GM21528 (cell line): ENCODE data around the gene RPL10.

Source experiments
- ATAC-seq: cut with Tn5 transposase; IDR thresholded peaks from one replicate; pipeline ENCODE4 v1.9.1; 2021; ENCODE audit warnings: mild to moderate bottlenecking, moderate library complexity; ENCODE audit not compliant: unreplicated experiment, low FRiP score

Gene RPL10

DNA sequence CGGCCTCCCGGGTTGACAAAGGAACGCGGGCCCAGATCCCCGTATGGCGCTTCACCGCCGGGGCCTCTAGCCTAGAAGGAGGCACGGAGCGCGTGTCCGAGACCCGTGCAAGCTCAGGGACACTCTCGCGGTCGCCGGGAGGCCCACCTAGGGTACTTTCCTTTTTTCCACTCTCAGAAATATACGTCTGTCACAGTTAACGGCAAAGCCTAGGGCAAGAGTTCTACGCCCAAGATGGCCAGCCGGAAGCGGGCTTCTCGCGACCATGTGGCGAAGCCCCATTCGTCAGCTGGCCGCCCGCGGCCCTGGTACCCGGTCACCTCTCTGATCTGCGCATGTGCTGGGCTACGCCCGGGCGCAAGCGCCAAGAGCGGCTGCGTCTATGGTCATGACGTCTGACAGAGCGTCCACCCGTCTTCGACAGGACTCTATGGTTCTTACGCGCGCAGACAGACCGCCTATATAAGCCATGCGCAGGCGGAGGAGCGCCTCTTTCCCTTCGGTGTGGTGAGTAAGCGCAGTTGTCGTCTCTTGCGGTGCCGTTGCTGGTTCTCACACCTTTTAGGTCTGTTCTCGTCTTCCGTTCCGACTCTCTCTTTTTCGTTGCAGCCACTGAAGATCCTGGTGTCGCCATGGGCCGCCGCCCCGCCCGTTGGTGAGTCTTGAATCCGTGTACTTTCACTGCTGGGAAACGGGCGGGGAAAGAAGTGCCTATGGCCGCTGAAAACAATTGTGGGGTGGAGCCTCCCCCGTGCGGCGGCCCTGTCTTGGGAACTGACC lies at the start of gene RPL10:
RPL10 (plus strand) TSS at position 490 of the 780 bp plus-strand sequence; CDS start at position 633, 143 bp downstream.
- ATAC-seq: peak; percentile 81

DNA sequence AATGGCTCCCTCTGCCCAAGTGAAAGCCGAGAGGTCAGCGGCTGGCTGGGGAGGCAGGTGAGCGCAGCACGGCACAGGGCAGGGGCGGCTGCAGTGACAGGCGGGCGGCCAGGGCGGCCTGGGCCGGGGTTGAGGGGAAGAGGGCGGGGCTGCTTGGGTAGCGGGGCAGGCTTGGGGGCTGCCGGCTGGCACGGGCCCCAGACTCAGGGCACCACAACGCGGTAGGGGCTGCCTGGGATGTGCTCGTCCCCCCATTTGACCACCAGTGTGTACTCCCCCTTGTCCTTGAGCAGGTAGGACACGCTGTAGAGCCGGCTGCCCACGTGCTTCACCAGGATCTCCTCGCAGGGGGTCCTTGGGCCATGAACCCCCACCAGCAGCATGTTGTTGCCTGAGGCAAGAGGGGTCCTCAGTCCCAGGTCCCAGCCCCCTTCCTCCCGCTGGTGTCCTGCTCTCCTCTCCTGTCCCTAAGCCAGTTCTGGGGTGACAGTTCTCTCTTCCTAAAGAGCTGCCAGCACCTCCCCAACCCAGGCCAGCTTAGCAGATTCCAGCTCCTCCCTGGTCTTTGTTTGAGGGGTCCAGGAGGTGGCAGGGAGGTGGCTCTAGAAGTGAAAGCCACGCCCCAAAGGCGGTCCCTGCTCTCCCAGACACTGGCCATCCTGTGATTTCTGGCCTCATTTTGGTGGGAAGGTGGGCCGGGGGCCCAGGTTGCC lies 49.4 kb upstream of the RPL10 start:
- no peak for ATAC-seq

GRCh38 chrX:154349359-154349935 lies 48.7 kb upstream of the RPL10 start:
- ATAC-seq: no peak

DNA sequence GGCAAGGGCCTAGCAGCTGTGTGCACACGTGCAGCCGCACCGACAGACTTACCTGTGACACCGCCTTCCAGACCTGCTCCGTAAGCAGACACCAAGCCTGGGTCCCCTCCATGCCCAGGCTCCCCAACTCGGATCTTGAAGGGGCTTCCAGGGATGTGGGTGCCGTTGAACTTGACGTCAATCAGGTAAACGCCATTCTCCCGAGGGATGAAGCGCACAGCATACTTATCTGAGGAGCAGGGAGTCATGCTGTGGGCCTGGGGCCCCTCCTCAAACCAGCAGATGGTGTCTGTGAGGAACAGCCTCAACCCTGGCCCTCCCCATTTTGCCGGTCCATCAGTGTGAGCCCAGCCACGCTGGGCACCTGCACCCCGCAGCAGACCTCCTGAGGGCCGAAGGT lies 48.2 kb upstream of the RPL10 start:
- ATAC-seq: no peak

DNA sequence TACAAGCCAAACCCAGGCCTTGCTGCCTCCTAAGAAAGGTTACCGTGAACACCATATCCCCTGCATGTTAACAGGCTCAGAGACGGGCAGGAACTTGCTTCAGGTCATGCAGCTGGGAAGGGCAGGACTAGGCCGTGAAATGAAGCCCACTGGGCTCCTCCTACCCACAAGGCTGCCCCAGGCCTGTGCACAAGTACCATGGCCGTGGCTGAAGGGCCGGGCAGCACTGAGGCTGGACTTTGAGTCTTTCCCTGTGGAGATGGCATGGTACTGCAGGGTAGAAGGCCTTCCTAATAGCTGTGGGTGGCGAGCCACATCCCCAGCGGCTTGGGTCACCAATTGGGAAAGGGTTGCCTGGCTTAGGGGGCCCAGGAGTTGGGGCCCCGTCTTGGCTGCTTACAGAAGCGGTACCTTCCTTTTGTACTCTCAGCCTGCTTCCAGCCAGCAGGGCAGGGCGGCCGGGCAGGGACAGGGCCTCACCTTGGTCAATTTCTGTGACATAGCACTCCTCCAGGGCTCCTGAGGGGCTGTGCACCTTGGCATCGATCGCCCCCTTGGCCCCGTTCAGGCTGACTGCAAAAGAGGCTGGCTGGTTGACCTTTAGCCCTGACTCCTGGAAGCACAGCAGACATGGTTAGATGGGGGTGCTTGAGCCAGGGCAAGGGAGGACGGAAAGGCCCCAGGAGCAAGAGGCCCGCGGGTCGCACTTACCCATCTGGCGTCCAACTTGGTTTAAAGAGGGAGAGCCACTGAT lies 47.6 kb upstream of the RPL10 start:
- no peak for ATAC-seq

- ATAC-seq: no peak
Observed at GRCh38 chrX:154351183-154352011, 46.8 kb upstream of the RPL10 start.

DNA sequence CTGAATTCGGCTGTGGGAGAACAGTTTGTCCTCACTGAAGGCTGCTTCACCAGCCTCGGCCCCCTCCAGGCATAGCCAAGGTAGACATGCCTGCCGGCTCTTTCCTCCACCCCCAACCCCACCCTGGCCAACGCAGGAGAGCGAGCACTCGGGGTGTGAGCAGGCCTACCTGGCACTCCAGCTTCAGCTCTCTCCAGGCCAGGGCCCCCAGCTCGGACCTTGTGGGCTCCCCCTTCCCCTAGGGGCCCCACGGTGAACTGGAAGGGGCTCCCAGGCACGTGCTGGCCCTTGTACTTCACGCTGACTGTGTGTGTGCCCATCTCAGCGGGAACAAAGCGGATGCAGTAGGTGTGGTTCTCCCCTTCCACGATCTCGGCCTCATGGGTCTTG lies 46.2 kb upstream of the RPL10 start:
- ATAC-seq: no peak

- no peak for ATAC-seq
Observed at GRCh38 chrX:154352466-154352865, 45.7 kb upstream of the RPL10 start.

- ATAC-seq: no peak
Observed at GRCh38 chrX:154353172-154353843, 44.9 kb upstream of the RPL10 start.

- ATAC-seq: no peak
Observed at GRCh38 chrX:154354013-154354412, 44.2 kb upstream of the RPL10 start.

DNA sequence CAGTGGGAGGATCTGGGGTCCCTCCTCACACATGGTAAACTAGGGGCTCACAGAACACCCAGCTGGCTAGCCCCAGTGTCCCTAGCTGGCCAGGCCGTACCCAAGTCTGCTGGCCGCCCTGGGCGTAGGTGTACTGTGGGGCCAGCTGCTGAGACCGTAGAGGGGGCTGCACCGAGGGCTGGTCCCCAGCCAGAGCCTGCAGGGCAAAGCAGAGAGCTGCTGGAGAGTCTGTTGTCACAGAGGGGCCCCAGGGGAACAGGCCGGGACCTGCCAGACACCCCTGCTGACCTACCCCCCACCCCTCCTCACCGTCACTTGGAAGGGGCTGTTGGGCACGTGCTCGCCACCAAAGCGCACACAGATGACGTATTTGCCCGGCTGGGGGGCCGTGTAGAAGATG lies 43.7 kb upstream of the RPL10 start:
- no peak for ATAC-seq

GRCh38 chrX:154355094-154355775 lies 42.9 kb upstream of the RPL10 start:
- no peak for ATAC-seq

DNA sequence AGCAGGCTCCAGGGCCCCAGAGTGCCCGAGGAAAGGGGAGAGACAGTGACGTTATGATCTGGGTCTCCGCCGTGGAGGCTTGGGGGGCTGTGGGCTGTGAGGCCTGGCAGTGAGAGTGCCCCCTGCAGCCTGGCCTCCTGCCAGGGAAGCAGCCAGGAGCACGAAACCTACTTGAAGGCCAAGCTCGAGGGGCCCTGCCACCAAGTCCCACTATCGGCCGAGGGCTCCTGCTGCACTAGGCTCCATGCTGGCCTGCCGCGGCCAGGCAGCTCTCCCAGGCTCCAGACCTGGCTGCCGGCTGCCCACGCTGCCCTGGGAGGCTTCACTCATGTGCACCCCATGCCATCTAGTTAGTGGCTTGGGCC lies 42.4 kb upstream of the RPL10 start:
- ATAC-seq: no peak

- ATAC-seq: no peak
Observed at GRCh38 chrX:154356596-154356995, 41.6 kb upstream of the RPL10 start.

DNA sequence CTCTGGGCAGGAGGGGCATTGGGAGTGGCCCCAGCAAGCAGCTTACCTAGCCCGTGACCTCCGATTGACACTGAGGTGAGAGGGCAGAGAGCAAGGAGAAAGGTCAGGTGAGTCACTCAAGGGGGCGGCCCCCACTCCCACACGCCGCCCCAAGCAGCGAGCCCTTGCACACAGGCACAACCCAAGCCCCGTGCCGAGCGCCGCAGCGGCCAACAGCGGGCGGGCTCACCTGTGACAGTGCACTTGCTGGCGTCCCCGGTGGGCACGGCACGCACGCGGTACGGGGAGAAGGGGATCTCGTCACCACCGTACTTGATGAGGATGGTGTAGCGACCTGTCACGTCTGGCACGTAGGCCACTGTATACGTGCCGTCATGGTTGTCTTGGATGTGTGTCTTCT lies 41.0 kb upstream of the RPL10 start:
- ATAC-seq: no peak

DNA sequence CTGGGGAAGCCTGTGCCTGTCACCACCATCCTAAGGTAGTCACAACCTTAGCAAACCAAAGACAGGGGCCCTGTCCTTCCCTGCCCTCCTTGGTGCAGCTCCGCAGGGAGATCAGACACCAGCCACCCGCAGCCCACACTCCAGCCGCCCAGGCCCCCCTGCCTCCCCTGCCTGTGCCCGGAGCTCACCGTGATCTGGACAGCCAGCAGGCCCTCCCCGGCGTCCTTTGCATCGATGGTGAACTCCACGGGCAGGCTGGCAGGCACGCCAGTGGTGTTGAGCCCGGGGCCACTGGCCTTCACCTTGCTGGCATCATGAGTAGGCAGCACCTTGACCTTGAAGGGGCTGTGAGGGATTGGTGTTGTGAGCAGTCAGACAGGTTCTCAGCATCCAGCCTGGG lies 40.2 kb upstream of the RPL10 start:
- no peak for ATAC-seq

- no peak for ATAC-seq
Observed at GRCh38 chrX:154358829-154359228, 39.3 kb upstream of the RPL10 start.

DNA sequence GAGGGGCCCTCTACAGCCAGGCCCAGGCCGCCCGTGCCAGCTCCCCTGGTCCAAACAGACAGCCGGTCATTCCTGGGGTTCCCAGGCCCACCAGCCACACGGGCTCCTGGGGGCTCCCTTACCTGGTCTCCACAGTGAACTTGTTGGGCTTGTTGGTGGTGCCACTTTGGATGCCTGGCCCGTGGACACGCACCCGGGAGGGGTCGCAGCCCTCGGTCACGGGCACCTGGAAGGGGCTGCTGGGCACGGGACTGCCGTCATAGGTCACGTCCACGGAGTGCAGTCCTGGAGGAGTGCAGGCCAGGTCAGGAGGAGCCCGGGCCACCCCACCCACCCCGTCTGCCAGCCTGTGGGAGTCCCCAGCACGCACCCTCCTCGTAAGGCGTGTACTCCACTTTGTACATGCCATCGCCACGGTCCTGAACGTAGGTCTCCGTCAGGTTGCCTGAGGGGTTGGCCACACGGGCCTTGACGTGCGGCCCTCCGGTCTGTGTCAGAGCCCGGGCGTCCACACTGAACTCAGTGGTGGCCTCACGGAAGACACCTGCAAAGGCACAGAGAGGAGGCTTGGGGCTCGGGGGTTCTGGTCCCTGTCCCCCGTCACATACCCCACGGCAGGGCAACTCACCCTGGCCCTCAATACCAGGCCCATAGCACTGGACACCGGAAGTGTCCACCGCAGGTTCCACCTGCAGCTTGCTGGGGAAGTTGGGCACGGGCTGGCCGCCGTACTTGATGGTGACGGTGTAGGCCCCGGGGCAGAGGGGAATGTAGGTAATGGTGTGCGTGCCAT lies 38.6 kb upstream of the RPL10 start:
- ATAC-seq: no peak
